Measurements from ENCODE around the gene KCNG4.

The KCNG4 gene

DNA sequence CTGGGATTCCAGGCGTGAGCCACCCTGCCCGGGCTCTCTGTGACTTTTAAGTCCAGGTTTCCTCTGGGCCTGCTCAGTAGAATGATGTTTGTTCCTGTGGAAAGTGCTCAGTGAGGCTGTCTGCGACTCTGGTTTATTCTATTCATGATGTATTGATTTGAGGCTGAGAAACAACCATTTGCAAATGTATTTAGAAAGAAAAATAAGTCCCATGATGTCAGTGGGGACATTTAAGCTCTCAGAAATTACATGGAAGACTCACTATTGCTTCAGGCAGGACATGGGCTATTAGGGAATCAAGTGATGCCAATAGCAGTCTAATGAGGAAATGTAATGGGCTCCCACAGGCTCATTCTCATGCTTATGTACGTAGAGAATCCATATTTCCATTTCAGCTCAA is 22.2 kb upstream of the KCNG4 start:
- DNase-seq: no peak

DNA sequence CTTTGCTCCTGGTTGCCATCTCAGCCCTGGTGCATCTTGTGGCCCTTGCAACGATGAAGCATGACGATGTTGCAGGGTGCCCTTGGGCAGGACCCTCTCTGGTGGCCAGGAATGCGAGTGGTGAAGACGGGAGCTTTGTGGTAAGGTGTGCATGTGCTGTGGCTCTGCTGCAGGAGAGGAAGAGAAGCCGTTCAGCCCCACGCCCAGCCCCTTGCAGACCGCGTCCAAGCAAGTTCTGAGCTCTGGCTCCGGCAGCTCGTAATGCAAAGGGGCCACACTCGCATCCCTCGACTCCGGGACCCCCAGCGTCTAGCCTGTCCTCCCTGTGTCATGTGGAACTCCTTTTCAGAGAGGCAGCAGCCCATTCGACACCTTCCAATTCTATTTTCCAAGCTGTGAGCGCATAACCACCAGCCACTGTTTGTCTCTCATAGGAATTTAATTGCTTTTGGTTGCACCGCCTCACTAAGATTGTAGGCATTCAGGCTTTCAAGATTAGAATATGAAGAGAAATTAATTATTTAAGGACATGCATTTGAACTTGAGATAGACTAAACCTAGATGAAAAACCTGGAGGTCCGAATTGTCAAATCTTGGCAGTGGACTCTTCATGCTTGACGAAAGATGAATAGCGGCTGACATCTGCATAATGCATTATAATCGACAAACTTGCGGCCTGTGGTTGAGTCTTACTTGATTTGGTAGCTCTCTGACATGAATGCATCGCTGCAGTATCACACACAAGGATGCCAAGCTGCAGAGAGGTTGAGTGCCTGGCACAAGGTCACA is 21.1 kb upstream of the KCNG4 start:
- no peak for DNase-seq

GRCh38 chr16:84259691-84260090 is 19.9 kb upstream of the KCNG4 start:
- no peak for DNase-seq

DNA sequence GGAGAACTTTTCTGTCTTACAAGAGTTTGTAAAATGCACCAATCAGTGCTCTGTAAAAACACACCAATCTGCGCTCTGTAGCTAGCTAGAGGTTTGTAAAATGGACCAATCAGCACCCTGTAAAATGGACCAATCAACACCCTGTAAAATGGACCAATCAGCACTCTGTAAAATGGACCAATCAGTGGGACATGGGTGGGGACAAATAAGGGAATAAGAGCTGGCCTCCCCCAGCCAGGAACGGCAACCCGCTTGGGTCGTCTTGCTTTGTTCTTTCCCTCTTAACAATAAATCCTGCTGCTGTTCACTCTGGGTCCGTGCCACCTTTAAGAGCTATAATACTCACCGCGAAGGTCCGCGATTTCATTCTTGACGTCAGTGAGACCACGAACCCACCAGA is 18.5 kb upstream of the KCNG4 start:
- DNase-seq: no peak

GRCh38 chr16:84255050-84255810 is 15.4 kb upstream of the KCNG4 start:
- DNase-seq: no peak

- no peak for DNase-seq
Observed at GRCh38 chr16:84254062-84254461, 14.2 kb upstream of the KCNG4 start.

GRCh38 chr16:84253173-84253572 is 13.4 kb upstream of the KCNG4 start:
- no peak for DNase-seq

GRCh38 chr16:84252184-84252583 is 12.4 kb upstream of the KCNG4 start:
- no peak for DNase-seq

DNA sequence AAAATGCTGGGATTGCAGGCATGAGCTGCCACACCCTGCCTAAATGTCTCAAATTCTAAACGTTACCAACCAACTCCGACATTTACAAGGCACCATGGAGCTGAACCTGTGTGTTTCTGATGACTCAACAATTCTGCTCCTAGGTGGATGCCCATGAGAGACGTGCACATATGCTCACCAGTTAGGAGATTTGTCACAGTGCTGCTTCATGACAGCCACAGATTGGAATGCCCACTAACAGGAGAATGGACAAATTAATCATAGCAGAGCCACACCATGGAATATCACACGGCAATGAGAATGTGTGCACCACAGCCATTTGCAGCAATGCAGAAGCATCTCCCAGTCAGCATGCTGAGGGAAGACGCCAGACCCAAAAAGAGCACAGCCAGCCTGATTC is 8.0 kb upstream of the KCNG4 start:
- no peak for DNase-seq

GRCh38 chr16:84247331-84247730 is 7.5 kb upstream of the KCNG4 start:
- no peak for DNase-seq

GRCh38 chr16:84246679-84247077 is 6.9 kb upstream of the KCNG4 start:
- no peak for DNase-seq

DNA sequence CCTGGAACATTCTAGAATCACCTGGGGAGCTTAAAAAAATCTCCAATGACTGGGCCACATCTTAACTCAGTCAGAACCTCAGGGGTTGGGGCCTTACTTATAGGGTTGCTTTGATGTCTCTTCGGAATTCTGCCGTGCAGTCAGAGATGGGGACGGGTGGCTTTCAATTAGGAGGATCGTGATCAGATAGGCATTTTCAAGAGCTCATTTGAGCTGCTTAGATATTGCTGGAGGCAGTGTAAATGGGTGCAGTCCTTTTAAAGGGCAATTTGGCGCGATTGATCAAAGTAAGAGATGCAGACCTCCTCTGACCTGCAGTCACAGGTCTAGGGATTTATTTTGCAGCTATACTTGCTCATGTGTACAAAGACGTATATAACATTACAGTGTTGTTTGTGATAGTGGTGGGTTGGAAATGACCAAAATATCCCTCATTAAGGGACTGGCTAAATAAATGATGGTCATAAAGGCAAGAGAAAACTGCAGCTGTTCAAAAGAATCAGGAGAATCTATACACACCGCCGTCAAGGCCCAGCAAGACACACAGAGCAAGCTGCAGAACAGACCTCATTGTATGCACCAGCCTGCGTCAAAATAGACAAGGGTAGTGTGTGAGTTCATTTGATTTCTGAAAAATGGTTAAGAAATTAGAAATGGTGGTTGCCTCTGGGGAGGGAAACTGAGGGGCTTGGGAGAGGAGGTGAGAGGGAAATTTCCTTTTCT is 6.3 kb upstream of the KCNG4 start:
- DNase-seq: no peak

- DNase-seq: no peak
Observed at GRCh38 chr16:84244728-84245127, 4.9 kb upstream of the KCNG4 start.

- DNase-seq: no peak
Observed at GRCh38 chr16:84243732-84244131, 3.9 kb upstream of the KCNG4 start.

DNA sequence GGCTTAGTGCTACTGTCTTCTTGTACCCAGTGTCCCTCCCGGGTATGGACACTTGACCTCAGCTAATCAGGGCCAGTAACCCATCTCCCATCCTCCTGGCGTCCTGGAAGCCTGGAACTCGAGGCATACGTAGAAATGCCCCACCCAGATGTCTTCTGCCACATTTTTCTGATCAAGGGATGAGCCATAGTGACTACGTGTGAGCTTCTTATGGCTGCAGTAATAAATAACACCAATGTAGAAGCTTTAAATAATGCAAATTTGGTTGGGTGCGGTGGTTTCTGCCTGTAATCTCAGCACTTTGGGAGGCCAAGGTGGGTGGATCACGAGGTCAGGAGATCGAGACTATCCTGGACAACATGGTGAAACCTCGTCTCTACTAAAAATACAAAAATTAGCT is 3.0 kb upstream of the KCNG4 start:
- no peak for DNase-seq

GRCh38 chr16:84241778-84242177 is 2.0 kb upstream of the KCNG4 start:
- no peak for DNase-seq

DNA sequence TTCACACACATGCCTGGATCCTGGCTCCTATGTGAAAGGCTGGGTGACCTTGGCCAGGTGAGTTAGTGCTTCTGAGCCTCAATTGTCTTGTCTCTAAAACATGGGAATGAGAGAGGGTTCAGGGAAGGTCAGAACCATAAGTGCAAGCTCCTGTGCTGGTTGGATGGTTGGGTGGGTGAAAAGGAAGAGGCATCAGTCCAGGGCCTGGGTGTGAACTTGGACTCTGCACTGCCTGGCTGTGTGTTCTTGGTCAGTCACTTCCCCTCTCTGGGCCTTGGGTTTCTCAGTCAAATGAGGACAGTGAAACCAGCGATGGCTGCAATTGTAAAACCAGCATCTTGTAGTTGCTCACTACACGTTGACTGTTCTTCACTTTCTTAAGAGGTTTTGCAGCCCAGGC is 643 bp upstream of the KCNG4 start:
- no peak for DNase-seq

DNA sequence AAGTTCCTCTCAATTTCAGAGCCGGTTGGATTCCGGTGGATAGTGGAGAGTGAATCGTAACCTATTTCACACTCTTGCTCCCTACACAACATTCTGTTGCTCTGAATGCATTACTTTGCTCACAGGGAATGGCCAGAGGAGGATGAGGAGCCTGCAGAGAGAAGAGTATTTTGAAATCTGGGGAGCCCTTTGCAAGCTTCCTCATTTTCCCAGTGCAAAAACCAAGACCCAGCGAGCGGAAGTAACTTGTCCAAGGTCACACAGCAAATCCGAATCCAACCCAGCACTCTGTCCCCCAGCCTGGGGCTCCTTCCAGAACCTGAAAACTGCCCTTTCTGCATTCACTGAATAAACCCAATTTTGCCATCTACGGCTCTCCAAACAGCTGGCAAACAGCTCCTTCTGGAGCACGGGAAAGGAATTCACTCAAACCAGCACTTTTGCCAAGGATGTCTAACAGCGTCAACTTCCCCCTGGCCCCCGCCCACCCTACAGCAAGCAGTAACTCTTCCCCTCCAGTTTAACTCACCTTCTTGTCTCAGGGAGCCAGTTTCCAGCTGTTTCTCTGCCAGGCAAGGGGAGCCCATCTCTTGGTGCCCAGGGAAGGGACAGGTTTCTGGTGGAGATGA is 557 bp downstream of the KCNG4 start:
- DNase-seq: no peak

GRCh38 chr16:84237994-84238750 is 1.6 kb downstream of the KCNG4 start:
- DNase-seq: no peak

- no peak for DNase-seq
Observed at GRCh38 chr16:84236671-84237070, 3.1 kb downstream of the KCNG4 start.

DNA sequence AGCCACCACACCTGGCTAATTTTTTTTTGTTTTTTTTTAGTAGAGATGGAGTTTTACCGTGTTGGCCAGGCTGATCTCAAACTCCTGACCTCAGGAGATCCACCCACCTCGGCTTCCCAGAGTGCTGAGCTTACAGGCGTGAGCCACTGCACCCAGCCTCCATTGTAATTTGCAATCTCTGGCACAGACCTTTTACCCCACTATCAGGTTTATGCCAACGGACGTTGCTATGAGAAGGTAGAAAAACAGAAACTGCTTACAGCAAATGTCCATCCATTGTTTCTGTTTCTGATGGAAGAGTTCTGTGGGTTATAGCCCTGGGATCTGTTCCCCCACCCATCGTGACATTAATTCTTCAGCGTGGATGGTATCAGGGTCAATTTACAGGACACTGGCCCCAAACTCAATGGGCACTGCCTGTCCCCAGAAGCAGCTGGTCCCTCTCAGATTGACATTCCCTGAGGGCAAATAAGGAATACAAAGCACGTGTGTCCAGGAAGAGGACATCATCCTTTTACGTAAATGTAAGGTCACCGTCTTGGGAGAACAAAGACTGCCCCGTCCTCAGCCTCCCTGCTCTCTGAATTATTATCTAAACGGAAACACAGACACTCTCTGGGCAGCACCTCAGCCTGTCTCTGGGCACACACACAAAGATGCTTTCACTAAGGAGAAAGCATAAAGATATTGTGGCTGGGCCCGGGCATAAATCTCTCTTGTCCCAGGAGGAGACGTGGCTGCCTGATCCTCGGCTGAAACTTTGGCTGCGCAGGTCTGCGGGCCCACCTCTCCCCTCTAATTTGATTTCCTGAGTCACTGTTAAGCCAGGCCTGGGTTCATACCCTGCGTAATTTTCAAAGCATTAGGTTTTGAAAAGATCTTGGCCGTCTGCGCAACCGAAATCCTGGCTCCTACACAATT is 5.2 kb downstream of the KCNG4 start:
- DNase-seq: no peak
